HG03159 (cell line): ENCODE data around the gene TMEM240.
"Not testable (repeated sequence)": the region's sequence is repeated elsewhere in the genome, so short reads cannot be mapped to it uniquely, and the experiment has no call there.

Experiments used
- ATAC-seq: cut with Tn5 transposase; IDR thresholded peaks from one replicate; pipeline ENCODE4 v1.9.1; 2021; ENCODE audit warnings: mild to moderate bottlenecking, moderate library complexity; ENCODE audit not compliant: unreplicated experiment

Gene TMEM240

GRCh38 chr1:1558591-1558990 lies 18.2 kb upstream of the TMEM240 start:
- no peak for ATAC-seq

GRCh38 chr1:1557688-1558087 lies 17.3 kb upstream of the TMEM240 start:
- ATAC-seq = not testable (repeated sequence)

- ATAC-seq = not testable (repeated sequence)
These were observed 16.5 kb upstream of the TMEM240 start for GRCh38 chr1:1556961-1557360.

GRCh38 chr1:1556505-1556904 lies 16.1 kb upstream of the TMEM240 start:
- ATAC-seq = no peak

- no peak for ATAC-seq
These were observed 14.8 kb upstream of the TMEM240 start for GRCh38 chr1:1554926-1555915.

- no peak for ATAC-seq
These were observed 14.1 kb upstream of the TMEM240 start for GRCh38 chr1:1554550-1554925.

- ATAC-seq = no peak
These were observed 13.5 kb upstream of the TMEM240 start for GRCh38 chr1:1553821-1554494.

- ATAC-seq = no peak
These were observed 11.8 kb upstream of the TMEM240 start for GRCh38 chr1:1552263-1552639.

GRCh38 chr1:1551524-1552262 lies 11.3 kb upstream of the TMEM240 start:
- no peak for ATAC-seq

GRCh38 chr1:1550591-1551432 lies 10.4 kb upstream of the TMEM240 start:
- no peak for ATAC-seq

GRCh38 chr1:1550087-1550486 lies 9.7 kb upstream of the TMEM240 start:
- ATAC-seq = no peak

- no peak for ATAC-seq
These were observed 8.2 kb upstream of the TMEM240 start for GRCh38 chr1:1548591-1548990.

GRCh38 chr1:1547476-1547875 lies 7.1 kb upstream of the TMEM240 start:
- no peak for ATAC-seq

GRCh38 chr1:1547011-1547410 lies 6.6 kb upstream of the TMEM240 start:
- no peak for ATAC-seq

GRCh38 chr1:1545946-1546737 lies 5.7 kb upstream of the TMEM240 start:
- no peak for ATAC-seq

GRCh38 chr1:1544544-1544943 lies 4.1 kb upstream of the TMEM240 start:
- no peak for ATAC-seq

GRCh38 chr1:1543706-1544099 lies 3.3 kb upstream of the TMEM240 start:
- no peak for ATAC-seq

GRCh38 chr1:1542766-1543705 lies 2.6 kb upstream of the TMEM240 start:
- no peak for ATAC-seq
